ENCODE data around the gene CIROP.
A peak's percentile ranks its signal among the peaks of the same experiment; 100 is the strongest.

Gene CIROP

DNA sequence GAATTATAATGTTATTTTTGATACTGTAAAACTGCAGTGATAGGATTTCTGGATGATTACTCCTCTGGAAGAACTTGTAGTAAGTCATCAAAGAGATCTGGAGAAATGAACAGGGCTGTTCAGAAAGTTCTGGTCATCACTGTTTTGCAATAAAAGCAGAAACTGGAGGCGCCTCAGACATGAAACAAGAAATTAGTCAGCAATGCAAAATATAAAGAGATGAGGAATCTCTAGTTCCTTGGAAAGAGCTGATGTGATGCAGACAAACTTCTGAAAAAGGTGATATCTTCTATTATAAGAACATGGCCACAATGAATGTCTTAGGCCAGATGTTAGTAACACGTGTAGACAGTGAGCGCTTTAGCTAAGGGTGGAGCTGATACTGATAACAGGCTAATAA lies 19.3 kb downstream of the CIROP start:
- TF ChIP-seq, protein P1, sequence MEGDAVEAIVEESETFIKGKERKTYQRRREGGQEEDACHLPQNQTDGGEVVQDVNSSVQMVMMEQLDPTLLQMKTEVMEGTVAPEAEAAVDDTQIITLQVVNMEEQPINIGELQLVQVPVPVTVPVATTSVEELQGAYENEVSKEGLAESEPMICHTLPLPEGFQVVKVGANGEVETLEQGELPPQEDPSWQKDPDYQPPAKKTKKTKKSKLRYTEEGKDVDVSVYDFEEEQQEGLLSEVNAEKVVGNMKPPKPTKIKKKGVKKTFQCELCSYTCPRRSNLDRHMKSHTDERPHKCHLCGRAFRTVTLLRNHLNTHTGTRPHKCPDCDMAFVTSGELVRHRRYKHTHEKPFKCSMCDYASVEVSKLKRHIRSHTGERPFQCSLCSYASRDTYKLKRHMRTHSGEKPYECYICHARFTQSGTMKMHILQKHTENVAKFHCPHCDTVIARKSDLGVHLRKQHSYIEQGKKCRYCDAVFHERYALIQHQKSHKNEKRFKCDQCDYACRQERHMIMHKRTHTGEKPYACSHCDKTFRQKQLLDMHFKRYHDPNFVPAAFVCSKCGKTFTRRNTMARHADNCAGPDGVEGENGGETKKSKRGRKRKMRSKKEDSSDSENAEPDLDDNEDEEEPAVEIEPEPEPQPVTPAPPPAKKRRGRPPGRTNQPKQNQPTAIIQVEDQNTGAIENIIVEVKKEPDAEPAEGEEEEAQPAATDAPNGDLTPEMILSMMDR (IDR thresholded peaks at IDR 0.05; ENCODE audit: low read length), result no peak
- TF ChIP-seq EZH2 (IDR thresholded peaks at IDR 0.05; ENCODE audit: borderline replicate concordance, low read length), result no peak
- H3K4me3 ChIP-seq (ENCODE audit: low read depth, low read length, poor library complexity, severe bottlenecking), result no peak overlapping the region
- H3K27ac ChIP-seq (ENCODE audit: low read depth, low read length, poor library complexity, severe bottlenecking), result no peak overlapping the region
- peaks cover 99% of the 10 kb centered on the region for H3K36me3 ChIP-seq (ENCODE audit: insufficient read depth, low read length)
- H3K27me3 ChIP-seq (ENCODE audit: insufficient read depth, low read length), result no peaks in the 10 kb centered on the region
- no peaks in the 10 kb centered on the region for H3F3A ChIP-seq (ENCODE audit: insufficient read depth, low read length)
- H3K9me2 ChIP-seq (ENCODE audit: low read depth, low read length), result no peaks in the 10 kb centered on the region
- H4K20me1 ChIP-seq (ENCODE audit: insufficient read depth, low read length), result no peaks in the 10 kb centered on the region
- H2AFZ ChIP-seq (ENCODE audit: low read length), result no peak overlapping the region
- H3K4me2 ChIP-seq (ENCODE audit: low read length), result no peak overlapping the region
- H3K9ac ChIP-seq (ENCODE audit: low read length), result no peak overlapping the region
- no peaks in the 10 kb centered on the region for H3K4me1 ChIP-seq (ENCODE audit: insufficient read depth, low read length, severe bottlenecking)
- H3K9me3 ChIP-seq (ENCODE audit: low read length), result no peaks in the 10 kb centered on the region
- no peaks in the 10 kb centered on the region for H3K79me2 ChIP-seq (ENCODE audit: insufficient read depth, low read length)

- Histone ChIP-seq H2AFZ (ENCODE audit: low read length) (no peak overlapping the region), H3K4me2 (ENCODE audit: low read length) (no peak overlapping the region), H3K4me1 (ENCODE audit: insufficient read depth, low read length, severe bottlenecking) (no peaks in the 10 kb centered on the region), H3K9me2 (ENCODE audit: low read depth, low read length) (no peaks in the 10 kb centered on the region), H3K27me3 (ENCODE audit: insufficient read depth, low read length) (no peaks in the 10 kb centered on the region), H3K36me3 (ENCODE audit: insufficient read depth, low read length) (peaks cover 97% of the 10 kb centered on the region), H4K20me1 (ENCODE audit: insufficient read depth, low read length) (no peaks in the 10 kb centered on the region), H3K9me3 (ENCODE audit: low read length) (no peaks in the 10 kb centered on the region), H3F3A (ENCODE audit: insufficient read depth, low read length) (0 out of 2 replicates have a peak, but pooled peaks cover 5% of the 10 kb centered on the region), H3K27ac (ENCODE audit: low read depth, low read length, poor library complexity, severe bottlenecking) (no peak overlapping the region), H3K4me3 (ENCODE audit: low read depth, low read length, poor library complexity, severe bottlenecking) (no peak overlapping the region), H3K79me2 (ENCODE audit: insufficient read depth, low read length) (no peaks in the 10 kb centered on the region), H3K9ac (ENCODE audit: low read length) (0 out of 2 replicates have a peak overlapping the region, but pooled peaks have one; percentile 16)
- TF ChIP-seq, protein P1 (IDR thresholded peaks at IDR 0.05; ENCODE audit: low read length), result no peak
- no peak for TF ChIP-seq EZH2 (IDR thresholded peaks at IDR 0.05; ENCODE audit: borderline replicate concordance, low read length)
These were observed 24.3 kb downstream of the CIROP start for GRCh38 chr14:23080474-23080873.

- no peak for TF ChIP-seq EZH2 (IDR thresholded peaks at IDR 0.05; ENCODE audit: borderline replicate concordance, low read length)
- TF ChIP-seq, protein P1 (IDR thresholded peaks at IDR 0.05; ENCODE audit: low read length), result no peak
- 0 out of 2 replicates have a peak, but pooled peaks cover 5% of the 10 kb centered on the region for H3F3A ChIP-seq (ENCODE audit: insufficient read depth, low read length)
- peaks cover 97% of the 10 kb centered on the region for H3K36me3 ChIP-seq (ENCODE audit: insufficient read depth, low read length)
These were observed 25.1 kb downstream of the CIROP start for GRCh38 chr14:23079716-23080115.

More at GRCh38 chr14:23079716-23080115, 25.1 kb downstream of the CIROP start:
- Histone ChIP-seq H2AFZ (ENCODE audit: low read length) (no peak overlapping the region), H3K27ac (ENCODE audit: low read depth, low read length, poor library complexity, severe bottlenecking) (no peak overlapping the region), H3K9me3 (ENCODE audit: low read length) (no peaks in the 10 kb centered on the region), H3K4me2 (ENCODE audit: low read length) (no peak overlapping the region), H3K4me3 (ENCODE audit: low read depth, low read length, poor library complexity, severe bottlenecking) (no peak overlapping the region), H4K20me1 (ENCODE audit: insufficient read depth, low read length) (no peaks in the 10 kb centered on the region), H3K27me3 (ENCODE audit: insufficient read depth, low read length) (no peaks in the 10 kb centered on the region), H3K79me2 (ENCODE audit: insufficient read depth, low read length) (no peaks in the 10 kb centered on the region), H3K9me2 (ENCODE audit: low read depth, low read length) (no peaks in the 10 kb centered on the region), H3K9ac (ENCODE audit: low read length) (no peak overlapping the region), H3K4me1 (ENCODE audit: insufficient read depth, low read length, severe bottlenecking) (no peaks in the 10 kb centered on the region)

Measured in OCI-LY1 (cell line).